HCT116 (cell line): Measurements from ENCODE around the gene ZNF699. TPM values are rescaled to one million over a fixed set of nuclear protein-coding genes. Genes with fewer than 3 reads are reported as not detected.

ENCODE experiments used
- ATAC-seq: fragments of 200-7000 bp; cut with Tn5 transposase; 2 replicates; pipeline ENCODE4 v1.9.1; 2020; ENCODE audit warnings: mild to moderate bottlenecking, moderate library complexity
- BruUV-seq: library from RNA; stranded (reverse); fragments of 400-500 nt; replicated peaks from 2 replicates; lab custom pipeline; 2021; lab: Mats Ljungman, UMichigan
- CTCF ChIA-PET: fragments of 300-600 bp; sonication (Branson Sonifier 250); formaldehyde crosslinking; loops from one replicate; lab custom pipeline; 2021; ENCODE audit warnings: antibody characterized with exemption; lab: Charles Lee
- POLR2A ChIA-PET: fragments of 300-600, 350-600 bp; sonication (Branson Sonifier 250); formaldehyde crosslinking; loops from one replicate; lab custom pipeline; 2021; ENCODE audit warnings: antibody characterized with exemption; lab: Charles Lee
- RAD21 ChIA-PET, 2 experiments: fragments of 300-600 bp; sonication (Branson Sonifier 250); formaldehyde crosslinking; loops; one replicate each; lab custom pipeline; 2023; ENCODE audit warnings: low total read pairs in 2 of 2; ENCODE audit not compliant: uncharacterized antibody in 2 of 2, unreplicated experiment in 2 of 2, low non-redundant PET in 1 of 2; lab: Charles Lee
- DNase-seq: peaks from one replicate; pipeline ENCODE4 v3.0.0-alpha.2; 2010; ENCODE audit warnings: low read depth, low spot score
- H2AFZ ChIP-seq: fragments of 200-600 bp; shearing (Covaris generic), sonication (generic); 2 replicates; pipeline ENCODE4 v1.6.1; 2017; ENCODE audit warnings: low read depth, mixed run types, mixed read lengths, antibody characterized with exemption, low read length; ENCODE audit not compliant: poor library complexity, severe bottlenecking
- H3K27ac ChIP-seq: 2 replicates; pipeline ENCODE4 v1.5.1; 2012; ENCODE audit warnings: low read depth, low read length
- H3K27me3 ChIP-seq: fragments of 200-600 bp; sonication (generic); 2 replicates; pipeline ENCODE4 v1.6.1; 2016; ENCODE audit warnings: mixed run types, low read length, mixed read lengths; ENCODE audit not compliant: insufficient read depth
- H3K36me3 ChIP-seq, 2 experiments: fragments of 200-500 bp in 1 of 2; fragments of 200-600 bp in 1 of 2; sonication (Bioruptor generic) in 1 of 2; sonication (generic) in 1 of 2; 2 replicates each; pipeline versions ENCODE4 v1.5.1 to v1.6.1; 2014 to 2016; ENCODE audit warnings: low read length in 2 of 2, inconsistent platforms in 1 of 2, mixed read lengths in 1 of 2, mixed run types in 1 of 2; ENCODE audit not compliant: insufficient read depth in 2 of 2, control insufficient read depth in 1 of 2
- H3K4me1 ChIP-seq, 2 experiments: fragments of 200-600 bp in 1 of 2; sonication (generic) in 1 of 2; 2 replicates each; pipeline versions ENCODE4 v1.5.1 to v1.6.1; 2012 to 2017; ENCODE audit warnings: low read length in 2 of 2, inconsistent platforms in 1 of 2, mild to moderate bottlenecking in 1 of 2, mixed read lengths in 1 of 2, mixed run types in 1 of 2, moderate library complexity in 1 of 2; ENCODE audit not compliant: insufficient read depth in 2 of 2, control insufficient read depth in 1 of 2
- H3K4me2 ChIP-seq: fragments of 200-600 bp; sonication (generic); 2 replicates; pipeline ENCODE4 v1.6.1; 2017; ENCODE audit warnings: mixed run types, low read length, mixed read lengths
- H3K4me3 ChIP-seq, 2 experiments: fragments of 200-600 bp in 1 of 2; sonication (generic) in 1 of 2; replicated peaks in 1 of 2; 2 replicates each; pipeline ENCODE4 v1.5.1; 2011 to 2016; ENCODE audit warnings: low read length in 2 of 2, control low read depth in 1 of 2, low read depth in 1 of 2, mild to moderate bottlenecking in 1 of 2, mixed read lengths in 1 of 2, mixed run types in 1 of 2
- H3K79me2 ChIP-seq: fragments of 200-600 bp; sonication (generic); 2 replicates; pipeline ENCODE4 v1.6.1; 2017; ENCODE audit warnings: mild to moderate bottlenecking, mixed run types, low read length, moderate library complexity, mixed read lengths; ENCODE audit not compliant: insufficient read depth
- H3K9ac ChIP-seq: fragments of 200-600 bp; sonication (generic); 2 replicates; pipeline ENCODE4 v1.6.1; 2016; ENCODE audit warnings: low read length, mixed read lengths
- H3K9me2 ChIP-seq: fragments of 200-600 bp; sonication (generic), shearing (Covaris generic); 2 replicates; pipeline ENCODE4 v1.6.1; 2017; ENCODE audit warnings: mixed run types, mild to moderate bottlenecking, moderate library complexity; ENCODE audit not compliant: insufficient read depth
- H3K9me3 ChIP-seq, 2 experiments: fragments of 200-500 bp in 1 of 2; fragments of 200-600 bp in 1 of 2; sonication (Bioruptor generic) in 1 of 2; sonication (generic) in 1 of 2; 2 replicates each; pipeline ENCODE4 v1.6.1; 2014 to 2017; ENCODE audit warnings: low read length in 2 of 2, mixed read lengths in 2 of 2, inconsistent platforms in 1 of 2, low read depth in 1 of 2, mild to moderate bottlenecking in 1 of 2, mixed run types in 1 of 2, moderate library complexity in 1 of 2; ENCODE audit not compliant: control insufficient read depth in 1 of 2, insufficient read depth in 1 of 2
- H4K20me1 ChIP-seq: fragments of 200-600 bp; sonication (generic), shearing (Covaris generic); 2 replicates; pipeline ENCODE4 v1.6.1; 2017; ENCODE audit warnings: mixed run types, mild to moderate bottlenecking, moderate library complexity; ENCODE audit not compliant: insufficient read depth
- ATF3 ChIP-seq: IDR thresholded peaks from 2 replicates; pipeline ENCODE4 v1.6.1; 2012
- CBX3 ChIP-seq: IDR thresholded peaks from 2 replicates; pipeline ENCODE4 v1.6.1; 2012; ENCODE audit warnings: low read depth
- CTCF ChIP-seq, 3 experiments: fragments of 200-600 bp in 1 of 3; sonication (generic) in 1 of 3; IDR thresholded peaks in 2 of 3; conservative IDR thresholded peaks in 1 of 3; 2 replicates each; pipeline ENCODE4 v1.5.1; 2012 to 2017; ENCODE audit warnings: low read depth in 2 of 3, low read length in 2 of 3, antibody characterized with exemption in 1 of 3, borderline replicate concordance in 1 of 3, control low read depth in 1 of 3, mild to moderate bottlenecking in 1 of 3, mixed read lengths in 1 of 3, mixed run types in 1 of 3, moderate library complexity in 1 of 3; ENCODE audit not compliant: insufficient read depth in 1 of 3
- EGR1 ChIP-seq: IDR thresholded peaks from 2 replicates; pipeline ENCODE4 v1.6.1; 2012; ENCODE audit warnings: low read depth
- ELF1 ChIP-seq: IDR thresholded peaks from 2 replicates; pipeline ENCODE4 v1.6.1; 2012; ENCODE audit warnings: low read depth, borderline replicate concordance
- EZH2phosphoT487 ChIP-seq: fragments of 200-600 bp; IDR thresholded peaks from 2 replicates; pipeline ENCODE4 v1.6.1; 2018; ENCODE audit warnings: antibody characterized with exemption, borderline replicate concordance
- JUND ChIP-seq: IDR thresholded peaks from 2 replicates; pipeline ENCODE4 v1.6.1; 2012
- MAX ChIP-seq: IDR thresholded peaks from 2 replicates; pipeline ENCODE4 v1.6.1; 2012
- SP1 ChIP-seq: IDR thresholded peaks from 2 replicates; pipeline ENCODE4 v1.6.1; 2012; ENCODE audit warnings: low read depth
- SRF ChIP-seq: IDR thresholded peaks from 2 replicates; pipeline ENCODE4 v1.6.1; 2012; ENCODE audit warnings: low read depth
- YY1 ChIP-seq: IDR thresholded peaks from 2 replicates; pipeline ENCODE4 v1.6.1; 2011; ENCODE audit warnings: low read length, low read depth, moderate library complexity, mild to moderate bottlenecking; ENCODE audit not compliant: insufficient replicate concordance; ENCODE audit errors: extremely low read depth
- ZFX ChIP-seq: fragments of 450-650 bp; IDR thresholded peaks from 2 replicates; pipeline ENCODE4 v1.6.1; 2017
- ZNF274 ChIP-seq: fragments of 200-500 bp; sonication (Bioruptor generic); IDR thresholded peaks from 2 replicates; pipeline ENCODE4 v1.6.1; 2014; ENCODE audit warnings: mild to moderate bottlenecking, low read depth, low read length, inconsistent platforms
- intact Hi-C: fragments of 100-400 bp; cut with micrococcal nuclease; formaldehyde crosslinking; loops from 2 replicates; pipeline ENCODE4 v1.10.0; 2022
- total RNA-seq: library from RNA; stranded (reverse); gene quantifications from one replicate; pipeline ENCODE4 v1.2.1, GENCODE V29; 2021; ENCODE audit not compliant: unreplicated experiment

Gene ZNF699
- total RNA-seq, 1 experiment from 2014 or later: 7.8 TPM

- TF ChIP-seq CTCF (IDR thresholded peaks at IDR 0.05 in 2 of 3, conservative IDR thresholded peaks at IDR 0.05 in 1 of 3; ENCODE audit: borderline replicate concordance in 1 of 3, insufficient read depth in 1 of 3, low read depth in 2 of 3, low read length in 2 of 3) (no peak), YY1 (no peak), JUND (no peak), EGR1 (no peak), ELF1 (no peak), ZFX (no peak), ZNF274 (no peak), SRF (no peak), CBX3 (no peak)
Observed at GRCh38 chr19:9308091-9308770, 1.4 kb downstream of the ZNF699 start (continued).

GRCh38 chr19:9306443-9306842 lies 3.2 kb downstream of the ZNF699 start:
- Histone ChIP-seq H3K4me2 (no peak overlapping the region), H3K9me2 (no peaks in the 10 kb centered on the region), H3K9ac (no peak overlapping the region), H3K4me3 (no peak overlapping the region), H2AFZ (no peak overlapping the region), H3K4me1 (peaks cover 0 to 9% of the 10 kb centered on the region in 2 experiments; a peak in 2 of 4 replicates), H3K79me2 (peaks cover 5% of the 10 kb centered on the region; the same call in 1 of the 2 replicates), H3K27me3 (no peaks in the 10 kb centered on the region), H3K27ac (no peak overlapping the region), H3K36me3 (peaks cover 3 to 16% of the 10 kb centered on the region in 2 experiments), H4K20me1 (no peaks in the 10 kb centered on the region), H3K9me3 (peaks cover 4 to 10% of the 10 kb centered on the region in 2 experiments; a peak in 2 of 4 replicates)
- CTCF ChIA-PET: no interaction called here
- POLR2A ChIA-PET: no interaction called here
- BruUV-seq: no TSS peak
- DNase-seq (no peak), ATAC-seq (no peak)
- RAD21 ChIA-PET: no interaction called here
- intact Hi-C loops: no loop called here
- TF ChIP-seq ZNF274 (no peak), ATF3 (no peak), SP1 (no peak), YY1 (no peak), CBX3 (no peak), ELF1 (no peak), EZH2phosphoT487 (no peak), MAX (no peak)
